ENCODE measurements around the gene AVPR2.

GRCh38 chrX:153882086-153882498, 22.4 kb upstream of the AVPR2 start:
- TF ChIP-seq EZH2 (optimal IDR thresholded peaks at IDR 0.05; ENCODE audit: low read depth, low read length) (no peak), CTCF (IDR thresholded peaks at IDR 0.05; ENCODE audit: low read length) (no peak), EZH2phosphoT487 (IDR thresholded peaks at IDR 0.05; ENCODE audit: low read length) (no peak)
